ENCODE measurements around the gene ANXA3.
"Not testable (repeated sequence)": the region's sequence is repeated elsewhere in the genome, so short reads cannot be mapped to it uniquely, and the experiment has no call there.

The ANXA3 gene

GRCh38 chr4:78544678-78545077 lies 6.9 kb upstream of the ANXA3 start:
- DNase-seq = no peak

GRCh38 chr4:78545275-78546246 lies 6.0 kb upstream of the ANXA3 start:
- no peak for DNase-seq

- DNase-seq = not testable (repeated sequence)
Observed at GRCh38 chr4:78547899-78548298, 3.7 kb upstream of the ANXA3 start.

- DNase-seq = not testable (repeated sequence)
Observed at GRCh38 chr4:78548889-78549288, 2.7 kb upstream of the ANXA3 start.

GRCh38 chr4:78552389-78553042 lies 946 bp downstream of the ANXA3 start:
- DNase-seq = peak; percentile 9

GRCh38 chr4:78553043-78553396 lies 1.4 kb downstream of the ANXA3 start:
- no peak for DNase-seq

GRCh38 chr4:78553529-78554060 lies 2.0 kb downstream of the ANXA3 start:
- no peak for DNase-seq

GRCh38 chr4:78556665-78557064 lies 5.1 kb downstream of the ANXA3 start:
- DNase-seq = no peak

GRCh38 chr4:78557841-78558240 lies 6.3 kb downstream of the ANXA3 start:
- DNase-seq = no peak

- DNase-seq = no peak
Observed at GRCh38 chr4:78558410-78558809, 6.8 kb downstream of the ANXA3 start.

- no peak for DNase-seq
Observed at GRCh38 chr4:78560296-78560963, 8.9 kb downstream of the ANXA3 start.

GRCh38 chr4:78561677-78562076 lies 10.1 kb downstream of the ANXA3 start:
- DNase-seq = no peak

- no peak for DNase-seq
Observed at GRCh38 chr4:78562687-78563086, 11.1 kb downstream of the ANXA3 start.

GRCh38 chr4:78565971-78566372 lies 14.4 kb downstream of the ANXA3 start:
- DNase-seq = no peak

GRCh38 chr4:78566834-78567499 lies 15.4 kb downstream of the ANXA3 start:
- DNase-seq = no peak

GRCh38 chr4:78567500-78568060 lies 16.0 kb downstream of the ANXA3 start:
- DNase-seq = no peak

GRCh38 chr4:78568640-78569305 lies 17.2 kb downstream of the ANXA3 start:
- no peak for DNase-seq

GRCh38 chr4:78569306-78569821 lies 17.8 kb downstream of the ANXA3 start:
- DNase-seq = no peak

- DNase-seq = no peak
Observed at GRCh38 chr4:78570117-78570516, 18.5 kb downstream of the ANXA3 start.

- DNase-seq = no peak
Observed at GRCh38 chr4:78571804-78572203, 20.2 kb downstream of the ANXA3 start.

GRCh38 chr4:78578674-78579425 lies 27.3 kb downstream of the ANXA3 start:
- DNase-seq = no peak
